ENCODE results near the gene STK4. TPM values are rescaled to one million over a fixed set of nuclear protein-coding genes. Genes with fewer than 3 reads are reported as not detected.

Gene STK4
- total and polyA plus RNA-seq, 9 donors, result 8.3 to 27.5 (median 19.6) TPM

- WGBS, 3 donors, result 51 to 66% (median 52%) methylated on average over 3 of the region's 3 CpGs
- Histone ChIP-seq H3K9me3 (no peaks in the 10 kb centered on the region), H3K4me3 (no peak overlapping the region), H3K36me3 (no peaks in the 10 kb centered on the region), H3K27ac (no peak overlapping the region), H3K4me1 (ENCODE audit: insufficient read depth) (no peaks in the 10 kb centered on the region), H3K27me3 (no peaks in the 10 kb centered on the region)
- intact Hi-C loops (cut with DNase I), result no loop called here
- DNase-seq, result no peak
- TF ChIP-seq EP300 (IDR thresholded peaks at IDR 0.05) (no peak), POLR2A (IDR thresholded peaks at IDR 0.05) (no peak), CTCF (IDR thresholded peaks at IDR 0.05) (no peak)
These were observed 149.1 kb downstream of the STK4 start for GRCh38 chr20:45115386-45115774.

GRCh38 chr20:45115829-45116228, 149.5 kb downstream of the STK4 start:
- intact Hi-C loops (cut with DNase I), result no loop called here
- no peaks in the 10 kb centered on the region for H3K27me3 ChIP-seq
- TF ChIP-seq CTCF (IDR thresholded peaks at IDR 0.05), result no peak
- TF ChIP-seq POLR2A (IDR thresholded peaks at IDR 0.05), result no peak
- no peak overlapping the region for H3K27ac ChIP-seq
- no peak for DNase-seq
- no peaks in the 10 kb centered on the region for H3K9me3 ChIP-seq
- no peaks in the 10 kb centered on the region for H3K4me1 ChIP-seq (ENCODE audit: insufficient read depth)
- no peak overlapping the region for H3K4me3 ChIP-seq
- H3K36me3 ChIP-seq, result no peaks in the 10 kb centered on the region
- WGBS, 3 donors, result 67 to 76% (median 72%) methylated on average over 4 of the region's 4 CpGs

GRCh38 chr20:45117581-45117980, 151.3 kb downstream of the STK4 start:
- Histone ChIP-seq H3K27me3 (no peaks in the 10 kb centered on the region), H3K36me3 (no peaks in the 10 kb centered on the region), H3K4me1 (ENCODE audit: insufficient read depth) (no peaks in the 10 kb centered on the region), H3K4me3 (no peak overlapping the region), H3K27ac (no peak overlapping the region), H3K9me3 (no peaks in the 10 kb centered on the region)
- no peak for DNase-seq
- intact Hi-C loops (cut with DNase I), result no loop called here
- no peak for TF ChIP-seq EP300 (IDR thresholded peaks at IDR 0.05)
- no peak for TF ChIP-seq POLR2A (IDR thresholded peaks at IDR 0.05)
- TF ChIP-seq CTCF (IDR thresholded peaks at IDR 0.05), result no peak
- WGBS, 3 donors, result 70 to 73% (median 71%) methylated on average over 4 of the region's 4 CpGs

GRCh38 chr20:45118028-45118427, 151.7 kb downstream of the STK4 start:
- Histone ChIP-seq H3K27me3 (no peaks in the 10 kb centered on the region), H3K27ac (no peak overlapping the region), H3K4me3 (no peak overlapping the region), H3K36me3 (no peaks in the 10 kb centered on the region), H3K9me3 (no peaks in the 10 kb centered on the region), H3K4me1 (ENCODE audit: insufficient read depth) (no peaks in the 10 kb centered on the region)
- TF ChIP-seq POLR2A (IDR thresholded peaks at IDR 0.05) (no peak), CTCF (IDR thresholded peaks at IDR 0.05) (no peak), EP300 (IDR thresholded peaks at IDR 0.05) (no peak)
- intact Hi-C loops (cut with DNase I), result no loop called here
- WGBS, 3 donors, result 76 to 87% (median 79%) methylated on average over 2 of the region's 2 CpGs
- DNase-seq, result no peak

Data from ovary (tissue), 9 donors.